HCT116 (cell line): ENCODE measurements around the gene MXD3. TPM values are rescaled to one million over a fixed set of nuclear protein-coding genes. Genes with fewer than 3 reads are reported as not detected.

ENCODE experiments used
- ATAC-seq: fragments of 200-7000 bp; cut with Tn5 transposase; 2 replicates; pipeline ENCODE4 v1.9.1; 2020; ENCODE audit warnings: mild to moderate bottlenecking, moderate library complexity
- BruUV-seq: library from RNA; stranded (reverse); fragments of 400-500 nt; replicated peaks from 2 replicates; lab custom pipeline; 2021; lab: Mats Ljungman, UMichigan
- CTCF ChIA-PET: fragments of 300-600 bp; sonication (Branson Sonifier 250); formaldehyde crosslinking; loops from one replicate; lab custom pipeline; 2021; ENCODE audit warnings: antibody characterized with exemption; lab: Charles Lee
- POLR2A ChIA-PET: fragments of 300-600, 350-600 bp; sonication (Branson Sonifier 250); formaldehyde crosslinking; loops from one replicate; lab custom pipeline; 2021; ENCODE audit warnings: antibody characterized with exemption; lab: Charles Lee
- RAD21 ChIA-PET, 2 experiments: fragments of 300-600 bp; sonication (Branson Sonifier 250); formaldehyde crosslinking; loops; one replicate each; lab custom pipeline; 2023; ENCODE audit warnings: low total read pairs in 2 of 2; ENCODE audit not compliant: uncharacterized antibody in 2 of 2, unreplicated experiment in 2 of 2, low non-redundant PET in 1 of 2; lab: Charles Lee
- DNase-seq: peaks from one replicate; pipeline ENCODE4 v3.0.0-alpha.2; 2010; ENCODE audit warnings: low read depth, low spot score
- H2AFZ ChIP-seq: fragments of 200-600 bp; shearing (Covaris generic), sonication (generic); 2 replicates; pipeline ENCODE4 v1.6.1; 2017; ENCODE audit warnings: low read depth, mixed run types, mixed read lengths, antibody characterized with exemption, low read length; ENCODE audit not compliant: poor library complexity, severe bottlenecking
- H3K27ac ChIP-seq: 2 replicates; pipeline ENCODE4 v1.5.1; 2012; ENCODE audit warnings: low read depth, low read length
- H3K27me3 ChIP-seq: fragments of 200-600 bp; sonication (generic); 2 replicates; pipeline ENCODE4 v1.6.1; 2016; ENCODE audit warnings: mixed run types, low read length, mixed read lengths; ENCODE audit not compliant: insufficient read depth
- H3K36me3 ChIP-seq, 2 experiments: fragments of 200-500 bp in 1 of 2; fragments of 200-600 bp in 1 of 2; sonication (Bioruptor generic) in 1 of 2; sonication (generic) in 1 of 2; 2 replicates each; pipeline versions ENCODE4 v1.5.1 to v1.6.1; 2014 to 2016; ENCODE audit warnings: low read length in 2 of 2, inconsistent platforms in 1 of 2, mixed read lengths in 1 of 2, mixed run types in 1 of 2; ENCODE audit not compliant: insufficient read depth in 2 of 2, control insufficient read depth in 1 of 2
- H3K4me1 ChIP-seq, 2 experiments: fragments of 200-600 bp in 1 of 2; sonication (generic) in 1 of 2; 2 replicates each; pipeline versions ENCODE4 v1.5.1 to v1.6.1; 2012 to 2017; ENCODE audit warnings: low read length in 2 of 2, inconsistent platforms in 1 of 2, mild to moderate bottlenecking in 1 of 2, mixed read lengths in 1 of 2, mixed run types in 1 of 2, moderate library complexity in 1 of 2; ENCODE audit not compliant: insufficient read depth in 2 of 2, control insufficient read depth in 1 of 2
- H3K4me2 ChIP-seq: fragments of 200-600 bp; sonication (generic); 2 replicates; pipeline ENCODE4 v1.6.1; 2017; ENCODE audit warnings: mixed run types, low read length, mixed read lengths
- H3K4me3 ChIP-seq, 2 experiments: fragments of 200-600 bp in 1 of 2; sonication (generic) in 1 of 2; replicated peaks in 1 of 2; 2 replicates each; pipeline ENCODE4 v1.5.1; 2011 to 2016; ENCODE audit warnings: low read length in 2 of 2, control low read depth in 1 of 2, low read depth in 1 of 2, mild to moderate bottlenecking in 1 of 2, mixed read lengths in 1 of 2, mixed run types in 1 of 2
- H3K79me2 ChIP-seq: fragments of 200-600 bp; sonication (generic); 2 replicates; pipeline ENCODE4 v1.6.1; 2017; ENCODE audit warnings: mild to moderate bottlenecking, mixed run types, low read length, moderate library complexity, mixed read lengths; ENCODE audit not compliant: insufficient read depth
- H3K9ac ChIP-seq: fragments of 200-600 bp; sonication (generic); 2 replicates; pipeline ENCODE4 v1.6.1; 2016; ENCODE audit warnings: low read length, mixed read lengths
- H3K9me2 ChIP-seq: fragments of 200-600 bp; sonication (generic), shearing (Covaris generic); 2 replicates; pipeline ENCODE4 v1.6.1; 2017; ENCODE audit warnings: mixed run types, mild to moderate bottlenecking, moderate library complexity; ENCODE audit not compliant: insufficient read depth
- H3K9me3 ChIP-seq, 2 experiments: fragments of 200-500 bp in 1 of 2; fragments of 200-600 bp in 1 of 2; sonication (Bioruptor generic) in 1 of 2; sonication (generic) in 1 of 2; 2 replicates each; pipeline ENCODE4 v1.6.1; 2014 to 2017; ENCODE audit warnings: low read length in 2 of 2, mixed read lengths in 2 of 2, inconsistent platforms in 1 of 2, low read depth in 1 of 2, mild to moderate bottlenecking in 1 of 2, mixed run types in 1 of 2, moderate library complexity in 1 of 2; ENCODE audit not compliant: control insufficient read depth in 1 of 2, insufficient read depth in 1 of 2
- H4K20me1 ChIP-seq: fragments of 200-600 bp; sonication (generic), shearing (Covaris generic); 2 replicates; pipeline ENCODE4 v1.6.1; 2017; ENCODE audit warnings: mixed run types, mild to moderate bottlenecking, moderate library complexity; ENCODE audit not compliant: insufficient read depth
- EGR1 ChIP-seq: IDR thresholded peaks from 2 replicates; pipeline ENCODE4 v1.6.1; 2012; ENCODE audit warnings: low read depth
- EZH2 ChIP-seq: fragments of 200-600 bp; sonication (generic); IDR thresholded peaks from 2 replicates; pipeline ENCODE4 v1.6.1; 2017; ENCODE audit warnings: antibody characterized with exemption, mixed run types
- EZH2phosphoT487 ChIP-seq: fragments of 200-600 bp; IDR thresholded peaks from 2 replicates; pipeline ENCODE4 v1.6.1; 2018; ENCODE audit warnings: antibody characterized with exemption, borderline replicate concordance
- FOSL1 ChIP-seq: IDR thresholded peaks from 2 replicates; pipeline ENCODE4 v1.6.1; 2012; ENCODE audit warnings: low read depth
- JUND ChIP-seq: IDR thresholded peaks from 2 replicates; pipeline ENCODE4 v1.6.1; 2012
- POLR2A ChIP-seq: IDR thresholded peaks from 2 replicates; pipeline ENCODE4 v1.7.0; 2011; ENCODE audit warnings: borderline replicate concordance; ENCODE audit not compliant: insufficient read depth, insufficient read length; ENCODE audit errors: extremely low read depth
- POLR2AphosphoS5 ChIP-seq: IDR thresholded peaks from 2 replicates; pipeline ENCODE4 v1.6.1; 2011; ENCODE audit warnings: mild to moderate bottlenecking, low read depth, low read length, moderate library complexity
- RAD21 ChIP-seq: IDR thresholded peaks from 2 replicates; pipeline ENCODE4 v1.6.1; 2012; ENCODE audit warnings: low read depth, mild to moderate bottlenecking
- SIN3A ChIP-seq: IDR thresholded peaks from 2 replicates; pipeline ENCODE4 v1.6.1; 2012; ENCODE audit warnings: low read depth
- SRF ChIP-seq: IDR thresholded peaks from 2 replicates; pipeline ENCODE4 v1.6.1; 2012; ENCODE audit warnings: low read depth
- ZFX ChIP-seq: fragments of 450-650 bp; IDR thresholded peaks from 2 replicates; pipeline ENCODE4 v1.6.1; 2017
- ZNF274 ChIP-seq: fragments of 200-500 bp; sonication (Bioruptor generic); IDR thresholded peaks from 2 replicates; pipeline ENCODE4 v1.6.1; 2014; ENCODE audit warnings: mild to moderate bottlenecking, low read depth, low read length, inconsistent platforms
- intact Hi-C: fragments of 100-400 bp; cut with micrococcal nuclease; formaldehyde crosslinking; loops from 2 replicates; pipeline ENCODE4 v1.10.0; 2022
- total RNA-seq: library from RNA; stranded (reverse); gene quantifications from one replicate; pipeline ENCODE4 v1.2.1, GENCODE V29; 2021; ENCODE audit not compliant: unreplicated experiment
- TF ChIP-seq, protein P1 (sequence below): IDR thresholded peaks from 2 replicates; pipeline ENCODE4 v1.6.1; 2012; ENCODE audit warnings: low read depth
- TF ChIP-seq, protein P2 (sequence below), 3 experiments: fragments of 200-600 bp in 1 of 3; sonication (generic) in 1 of 3; IDR thresholded peaks in 2 of 3; conservative IDR thresholded peaks in 1 of 3; 2 replicates each; pipeline ENCODE4 v1.5.1; 2012 to 2017; ENCODE audit warnings: low read depth in 2 of 3, low read length in 2 of 3, antibody characterized with exemption in 1 of 3, borderline replicate concordance in 1 of 3, control low read depth in 1 of 3, mild to moderate bottlenecking in 1 of 3, mixed read lengths in 1 of 3, mixed run types in 1 of 3, moderate library complexity in 1 of 3; ENCODE audit not compliant: insufficient read depth in 1 of 3
- TF ChIP-seq, protein P3 (sequence below): IDR thresholded peaks from 2 replicates; pipeline ENCODE4 v1.6.1; 2012

Gene MXD3
- total RNA-seq, 1 experiment from 2014 or later = 37.6 TPM

DNA sequence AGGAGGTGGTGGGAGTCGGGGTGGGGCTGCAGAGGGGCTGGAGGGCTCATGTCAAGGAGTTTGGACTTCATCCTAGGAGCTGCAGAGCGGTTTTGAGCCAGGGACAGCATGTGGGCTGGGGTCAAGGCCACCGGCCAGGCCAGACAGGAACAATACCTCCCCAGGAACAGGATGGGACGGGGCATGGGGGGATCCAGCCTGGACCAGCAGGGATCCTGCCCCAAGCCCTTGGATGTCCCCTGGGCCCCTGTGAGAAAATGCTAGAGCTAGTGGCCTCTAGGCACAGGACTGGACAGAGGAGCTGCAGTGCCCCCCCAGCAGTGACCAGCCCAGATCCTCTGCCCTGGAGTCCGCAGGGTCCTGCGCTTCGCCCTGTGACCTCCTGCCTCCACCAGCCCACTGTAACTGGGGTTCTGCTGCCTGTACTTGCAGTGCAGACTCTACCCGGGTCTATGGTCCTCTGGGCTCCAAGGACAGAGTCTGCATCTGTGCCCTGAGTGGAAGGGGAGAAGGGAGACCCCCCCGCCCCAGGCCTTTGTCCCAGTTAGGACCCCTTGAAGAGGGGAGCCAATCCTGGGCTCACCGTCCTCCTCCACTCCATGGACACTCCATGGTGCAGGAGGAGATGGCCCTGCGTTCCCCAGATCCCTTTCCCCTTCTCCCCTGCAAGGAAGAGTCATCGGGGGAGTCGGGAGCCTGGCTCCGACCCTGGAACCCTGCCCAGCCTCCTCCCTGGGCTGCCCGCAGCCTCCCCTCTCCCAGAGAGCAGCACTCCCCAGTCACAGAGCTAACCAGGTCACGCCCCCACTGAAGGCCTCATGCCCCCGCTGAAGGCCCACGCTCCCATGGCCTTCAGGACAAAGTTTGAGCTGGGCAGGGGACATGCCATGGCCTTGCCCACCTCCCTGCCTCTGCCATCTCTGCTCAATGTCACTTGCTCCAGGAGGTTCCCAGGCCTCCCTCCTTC, 3.0 kb upstream of the MXD3 start:
- RAD21 ChIA-PET = no interaction called here
- Histone ChIP-seq H3K9me2 (no peaks in the 10 kb centered on the region), H3K4me3 (no peak overlapping the region), H3K4me1 (peaks cover 18 to 48% of the 10 kb centered on the region in 2 experiments), H3K79me2 (no peaks in the 10 kb centered on the region), H3K36me3 (no peaks in the 10 kb centered on the region), H3K9ac (no peak overlapping the region), H3K27me3 (no peaks in the 10 kb centered on the region), H2AFZ (no peak overlapping the region), H3K9me3 (no peaks in the 10 kb centered on the region), H3K4me2 (no peak overlapping the region), H4K20me1 (no peaks in the 10 kb centered on the region), H3K27ac (no peak overlapping the region)
- DNase-seq (no peak), ATAC-seq (no peak)
- CTCF ChIA-PET = no interaction called here
- no TSS peak for BruUV-seq
- intact Hi-C loops = loop anchor here (5.0 kb wide), 2 partner anchors 73 to 183 kb away; partner anchors contain the start of gene PDLIM7
- POLR2A ChIA-PET = no interaction called here
- TF ChIP-seq RAD21 (no peak), SRF (no peak), POLR2A (no peak), ZNF274 (no peak), JUND (no peak), EZH2phosphoT487 (no peak), EZH2 (no peak), POLR2AphosphoS5 (no peak), SIN3A (no peak), EGR1 (no peak), FOSL1 (no peak), ZFX (no peak)
- TF ChIP-seq, protein P1, sequence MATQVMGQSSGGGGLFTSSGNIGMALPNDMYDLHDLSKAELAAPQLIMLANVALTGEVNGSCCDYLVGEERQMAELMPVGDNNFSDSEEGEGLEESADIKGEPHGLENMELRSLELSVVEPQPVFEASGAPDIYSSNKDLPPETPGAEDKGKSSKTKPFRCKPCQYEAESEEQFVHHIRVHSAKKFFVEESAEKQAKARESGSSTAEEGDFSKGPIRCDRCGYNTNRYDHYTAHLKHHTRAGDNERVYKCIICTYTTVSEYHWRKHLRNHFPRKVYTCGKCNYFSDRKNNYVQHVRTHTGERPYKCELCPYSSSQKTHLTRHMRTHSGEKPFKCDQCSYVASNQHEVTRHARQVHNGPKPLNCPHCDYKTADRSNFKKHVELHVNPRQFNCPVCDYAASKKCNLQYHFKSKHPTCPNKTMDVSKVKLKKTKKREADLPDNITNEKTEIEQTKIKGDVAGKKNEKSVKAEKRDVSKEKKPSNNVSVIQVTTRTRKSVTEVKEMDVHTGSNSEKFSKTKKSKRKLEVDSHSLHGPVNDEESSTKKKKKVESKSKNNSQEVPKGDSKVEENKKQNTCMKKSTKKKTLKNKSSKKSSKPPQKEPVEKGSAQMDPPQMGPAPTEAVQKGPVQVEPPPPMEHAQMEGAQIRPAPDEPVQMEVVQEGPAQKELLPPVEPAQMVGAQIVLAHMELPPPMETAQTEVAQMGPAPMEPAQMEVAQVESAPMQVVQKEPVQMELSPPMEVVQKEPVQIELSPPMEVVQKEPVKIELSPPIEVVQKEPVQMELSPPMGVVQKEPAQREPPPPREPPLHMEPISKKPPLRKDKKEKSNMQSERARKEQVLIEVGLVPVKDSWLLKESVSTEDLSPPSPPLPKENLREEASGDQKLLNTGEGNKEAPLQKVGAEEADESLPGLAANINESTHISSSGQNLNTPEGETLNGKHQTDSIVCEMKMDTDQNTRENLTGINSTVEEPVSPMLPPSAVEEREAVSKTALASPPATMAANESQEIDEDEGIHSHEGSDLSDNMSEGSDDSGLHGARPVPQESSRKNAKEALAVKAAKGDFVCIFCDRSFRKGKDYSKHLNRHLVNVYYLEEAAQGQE = no peak
- TF ChIP-seq, protein P2, sequence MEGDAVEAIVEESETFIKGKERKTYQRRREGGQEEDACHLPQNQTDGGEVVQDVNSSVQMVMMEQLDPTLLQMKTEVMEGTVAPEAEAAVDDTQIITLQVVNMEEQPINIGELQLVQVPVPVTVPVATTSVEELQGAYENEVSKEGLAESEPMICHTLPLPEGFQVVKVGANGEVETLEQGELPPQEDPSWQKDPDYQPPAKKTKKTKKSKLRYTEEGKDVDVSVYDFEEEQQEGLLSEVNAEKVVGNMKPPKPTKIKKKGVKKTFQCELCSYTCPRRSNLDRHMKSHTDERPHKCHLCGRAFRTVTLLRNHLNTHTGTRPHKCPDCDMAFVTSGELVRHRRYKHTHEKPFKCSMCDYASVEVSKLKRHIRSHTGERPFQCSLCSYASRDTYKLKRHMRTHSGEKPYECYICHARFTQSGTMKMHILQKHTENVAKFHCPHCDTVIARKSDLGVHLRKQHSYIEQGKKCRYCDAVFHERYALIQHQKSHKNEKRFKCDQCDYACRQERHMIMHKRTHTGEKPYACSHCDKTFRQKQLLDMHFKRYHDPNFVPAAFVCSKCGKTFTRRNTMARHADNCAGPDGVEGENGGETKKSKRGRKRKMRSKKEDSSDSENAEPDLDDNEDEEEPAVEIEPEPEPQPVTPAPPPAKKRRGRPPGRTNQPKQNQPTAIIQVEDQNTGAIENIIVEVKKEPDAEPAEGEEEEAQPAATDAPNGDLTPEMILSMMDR (IDR thresholded peaks at IDR 0.05 in 2 of 3, conservative IDR thresholded peaks at IDR 0.05 in 1 of 3; ENCODE audit: borderline replicate concordance in 1 of 3, insufficient read depth in 1 of 3, low read depth in 2 of 3, low read length in 2 of 3) = no peak
- TF ChIP-seq, protein P3, sequence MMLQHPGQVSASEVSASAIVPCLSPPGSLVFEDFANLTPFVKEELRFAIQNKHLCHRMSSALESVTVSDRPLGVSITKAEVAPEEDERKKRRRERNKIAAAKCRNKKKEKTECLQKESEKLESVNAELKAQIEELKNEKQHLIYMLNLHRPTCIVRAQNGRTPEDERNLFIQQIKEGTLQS = no peak
